ENCODE data around the gene IRAG1.

IRAG1 gene

DNA sequence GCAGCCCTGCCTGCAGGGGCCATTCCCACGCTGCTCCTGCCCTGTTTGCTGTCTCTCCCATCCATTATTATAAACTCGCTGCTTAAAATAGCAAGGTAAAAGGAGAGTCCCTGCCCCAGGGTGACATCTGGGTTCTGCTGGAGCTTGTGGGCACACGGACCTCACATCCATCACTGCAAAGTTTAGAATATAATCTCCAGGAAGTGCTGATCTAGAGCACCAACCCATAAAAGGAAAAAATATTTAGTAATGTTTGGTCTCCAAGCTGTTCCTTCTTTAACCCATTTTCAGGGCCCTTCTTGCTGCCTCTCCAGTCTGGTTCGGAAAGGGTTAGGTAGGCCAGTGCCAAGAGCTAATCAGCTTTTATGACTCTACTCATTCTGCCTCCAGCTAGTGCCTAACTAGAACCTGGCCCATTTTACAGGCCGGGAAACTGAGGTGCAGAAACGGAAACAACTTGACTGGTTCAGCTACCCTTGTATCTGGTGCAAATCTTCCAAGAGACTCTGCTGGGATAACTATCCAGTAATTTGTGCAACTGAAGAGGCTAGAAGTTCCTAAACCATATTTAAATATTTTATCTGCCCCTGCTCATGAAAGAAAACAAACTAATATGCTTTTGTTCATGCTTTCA lies 37.5 kb downstream of the IRAG1 start:
- Histone ChIP-seq H3K27me3 (ENCODE audit: insufficient read depth, low read length) (no peaks in the 10 kb centered on the region), H2AFZ (ENCODE audit: low read depth, low read length) (no peak overlapping the region), H3K9me3 (ENCODE audit: low read length) (no peaks in the 10 kb centered on the region), H3K36me3 (ENCODE audit: insufficient read depth, low read length) (no peaks in the 10 kb centered on the region), H3K4me1 (ENCODE audit: insufficient read depth, low read length) (peaks cover 21% of the 10 kb centered on the region), H3K4me3 (ENCODE audit: low read length) (no peak overlapping the region)

DNA sequence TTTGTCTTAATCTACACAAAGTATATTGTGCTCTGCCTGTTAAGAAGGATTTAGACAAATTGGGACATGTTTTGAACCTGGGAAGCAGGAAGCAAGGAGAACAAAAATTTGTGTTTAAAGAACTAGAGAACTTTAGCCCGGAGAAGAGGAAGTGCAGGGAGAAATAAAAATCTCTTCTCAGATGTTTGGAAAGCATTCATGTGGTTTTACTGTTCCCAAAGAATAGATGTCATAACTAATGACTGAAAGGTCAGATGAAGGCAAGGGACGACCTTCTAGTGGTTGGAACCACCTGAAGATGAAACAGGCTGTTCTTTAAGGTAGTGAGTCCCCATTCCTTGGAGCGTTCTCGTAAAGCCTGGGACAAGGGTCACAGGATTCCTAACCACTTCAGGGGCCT lies 38.3 kb downstream of the IRAG1 start:
- H3K9me3 ChIP-seq (ENCODE audit: low read length), result no peaks in the 10 kb centered on the region
- no peak overlapping the region for H2AFZ ChIP-seq (ENCODE audit: low read depth, low read length)
- H3K36me3 ChIP-seq (ENCODE audit: insufficient read depth, low read length), result no peaks in the 10 kb centered on the region
- no peak overlapping the region for H3K4me3 ChIP-seq (ENCODE audit: low read length)
- no peaks in the 10 kb centered on the region for H3K27me3 ChIP-seq (ENCODE audit: insufficient read depth, low read length)
- H3K4me1 ChIP-seq (ENCODE audit: insufficient read depth, low read length), result peaks cover 22% of the 10 kb centered on the region

DNA sequence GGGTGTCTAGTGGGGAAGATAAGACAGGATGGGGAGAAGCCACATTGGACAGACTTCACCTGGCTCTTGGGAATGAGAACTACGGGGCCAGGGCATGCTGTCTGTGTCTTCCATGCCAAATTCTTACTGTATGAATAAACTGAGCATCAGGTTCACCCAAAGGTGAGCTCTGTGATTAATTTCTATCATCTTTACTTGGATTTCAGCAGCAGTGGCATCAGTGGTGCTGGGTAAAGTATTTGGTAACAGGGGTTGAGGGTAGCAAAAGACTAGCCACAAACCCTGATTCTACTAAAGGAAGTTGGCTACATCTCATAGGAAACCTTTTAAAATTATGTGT lies 38.8 kb downstream of the IRAG1 start:
- Histone ChIP-seq H3K4me3 (ENCODE audit: low read length) (no peak overlapping the region), H3K4me1 (ENCODE audit: insufficient read depth, low read length) (peaks cover 21% of the 10 kb centered on the region)

DNA sequence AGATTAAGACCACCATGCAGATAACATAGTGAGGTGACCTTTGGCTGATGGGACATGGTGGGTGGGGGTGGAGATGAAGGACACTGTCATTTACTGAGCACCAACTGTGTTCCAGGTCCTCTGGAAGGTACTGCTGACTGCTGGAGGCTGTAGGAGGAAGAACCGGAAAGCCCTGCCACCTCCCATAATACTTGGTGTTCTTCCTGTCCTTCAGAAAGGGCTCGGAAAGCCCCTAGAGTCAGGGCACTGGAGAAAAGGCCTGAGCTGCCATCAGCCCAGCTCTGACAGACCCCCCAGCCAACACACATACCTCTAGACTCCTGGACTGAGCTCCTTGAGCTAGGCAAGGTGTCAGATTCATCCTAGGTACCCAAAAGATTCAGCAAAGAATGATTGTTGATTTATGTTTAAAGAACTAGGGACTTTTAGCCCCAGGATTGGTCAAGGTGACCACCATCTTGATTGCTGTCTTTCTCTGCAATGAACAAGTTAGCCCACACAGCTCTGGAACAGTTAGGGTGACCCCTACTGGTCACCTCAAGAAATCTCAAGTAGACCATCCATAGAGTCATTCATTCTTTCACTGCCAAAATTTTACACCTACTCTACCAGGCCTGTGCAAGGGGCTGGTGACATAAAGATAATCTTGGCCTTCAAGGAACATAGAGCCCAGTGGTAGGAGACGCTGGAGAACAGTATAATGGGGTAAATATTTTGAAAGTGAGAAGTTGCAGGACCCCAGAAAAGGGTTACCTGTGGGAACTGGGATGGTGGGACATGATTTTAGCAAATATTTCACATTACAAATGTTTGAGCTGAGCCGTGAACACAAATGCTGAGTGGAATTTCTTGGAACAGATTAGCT lies 39.4 kb downstream of the IRAG1 start:
- no peaks in the 10 kb centered on the region for H3K9me3 ChIP-seq (ENCODE audit: low read length)
- peak overlapping the region; percentile 23 for H2AFZ ChIP-seq (ENCODE audit: low read depth, low read length)
- no peaks in the 10 kb centered on the region for H3K27me3 ChIP-seq (ENCODE audit: insufficient read depth, low read length)
- H3K4me3 ChIP-seq (ENCODE audit: low read length), result no peak overlapping the region
- H3K36me3 ChIP-seq (ENCODE audit: insufficient read depth, low read length), result no peaks in the 10 kb centered on the region
- H3K4me1 ChIP-seq (ENCODE audit: insufficient read depth, low read length), result peaks cover 18% of the 10 kb centered on the region

More for the DNA sequence above, 38.8 kb downstream of the IRAG1 start:
- no peaks in the 10 kb centered on the region for H3K9me3 ChIP-seq (ENCODE audit: low read length)
- no peak overlapping the region for H2AFZ ChIP-seq (ENCODE audit: low read depth, low read length)
- no peaks in the 10 kb centered on the region for H3K36me3 ChIP-seq (ENCODE audit: insufficient read depth, low read length)
- H3K27me3 ChIP-seq (ENCODE audit: insufficient read depth, low read length), result no peaks in the 10 kb centered on the region

DNA sequence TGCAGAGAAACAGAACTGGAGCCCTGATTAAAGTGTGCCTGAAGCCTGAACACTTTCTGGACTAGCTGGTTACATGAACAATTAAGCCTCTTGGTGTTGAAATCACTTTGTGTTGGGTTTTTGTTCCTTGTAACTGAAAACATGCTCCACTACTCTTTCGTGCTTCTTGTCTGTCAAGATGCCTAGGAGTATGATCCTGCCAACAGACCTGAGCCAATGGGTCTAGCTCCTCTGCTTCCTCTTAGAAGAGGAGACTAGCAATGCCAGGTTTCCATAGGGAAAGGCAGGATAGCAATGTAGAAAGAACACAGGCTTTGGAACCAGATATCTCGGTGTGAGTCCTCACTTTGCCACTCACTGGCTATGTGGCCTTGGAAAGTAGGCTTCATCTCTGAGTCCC lies 40.3 kb downstream of the IRAG1 start:
- Histone ChIP-seq H3K4me1 (ENCODE audit: insufficient read depth, low read length) (peaks cover 13% of the 10 kb centered on the region), H3K9me3 (ENCODE audit: low read length) (no peaks in the 10 kb centered on the region), H2AFZ (ENCODE audit: low read depth, low read length) (no peak overlapping the region), H3K36me3 (ENCODE audit: insufficient read depth, low read length) (no peaks in the 10 kb centered on the region), H3K27me3 (ENCODE audit: insufficient read depth, low read length) (no peaks in the 10 kb centered on the region), H3K4me3 (ENCODE audit: low read length) (no peak overlapping the region)

DNA sequence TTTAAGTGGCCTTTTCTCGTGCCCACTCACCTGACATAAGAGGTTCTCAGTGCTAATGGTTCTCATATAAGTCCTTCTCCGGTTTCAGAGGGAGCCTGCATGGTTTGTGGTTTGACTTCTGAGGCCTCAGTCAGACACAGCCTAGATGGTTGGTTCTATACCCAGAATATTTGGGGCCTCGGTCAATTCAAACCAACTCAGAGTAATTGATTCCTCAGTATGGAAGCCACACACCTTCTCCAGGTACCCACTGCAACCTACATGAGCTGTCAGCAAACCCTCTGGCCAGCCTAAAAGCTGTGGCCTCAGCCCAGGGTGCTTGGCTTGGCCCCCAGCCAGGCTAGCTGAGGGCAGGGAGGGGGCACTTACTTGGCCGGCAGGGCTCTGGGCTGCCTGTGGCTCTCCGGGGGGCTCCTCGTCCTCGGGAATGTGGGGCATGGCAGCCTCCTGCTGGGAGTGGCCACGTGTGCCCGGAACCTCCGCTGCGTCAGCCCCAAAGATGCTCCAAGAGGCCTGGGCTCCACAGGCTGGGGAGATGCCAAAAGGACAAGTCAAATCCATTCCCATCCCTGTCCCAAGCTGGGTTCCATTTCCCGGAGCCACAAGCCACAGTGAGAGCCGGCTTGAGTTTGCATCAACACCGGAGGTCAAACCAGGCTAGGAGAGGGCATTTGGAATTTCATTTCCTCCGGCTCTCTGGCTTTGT lies 41.7 kb downstream of the IRAG1 start:
- no peaks in the 10 kb centered on the region for H3K9me3 ChIP-seq (ENCODE audit: low read length)
- no peak overlapping the region for H3K4me3 ChIP-seq (ENCODE audit: low read length)
- no peaks in the 10 kb centered on the region for H3K27me3 ChIP-seq (ENCODE audit: insufficient read depth, low read length)
- H3K36me3 ChIP-seq (ENCODE audit: insufficient read depth, low read length), result no peaks in the 10 kb centered on the region
- no peak overlapping the region for H2AFZ ChIP-seq (ENCODE audit: low read depth, low read length)
- peaks cover 1% of the 10 kb centered on the region for H3K4me1 ChIP-seq (ENCODE audit: insufficient read depth, low read length)

DNA sequence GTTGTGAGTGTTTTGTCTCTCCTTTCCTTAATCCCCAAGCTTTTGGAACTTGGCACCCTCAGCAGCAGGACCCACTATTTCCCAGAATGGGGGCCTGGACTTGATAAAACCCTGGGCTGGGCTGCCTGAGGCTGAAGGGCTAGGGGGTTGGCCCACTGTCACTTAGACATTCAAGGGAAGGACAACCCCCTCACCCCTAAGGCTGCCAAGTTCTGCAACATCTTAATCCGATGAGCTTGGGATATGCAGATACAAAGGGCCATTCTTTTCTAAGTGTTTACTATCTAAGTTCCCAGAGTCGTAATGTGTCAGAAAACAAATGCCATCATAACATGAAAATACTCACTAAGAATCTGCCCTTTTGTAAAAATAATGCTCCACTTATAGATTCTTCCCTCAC lies 42.9 kb downstream of the IRAG1 start:
- H3K9me3 ChIP-seq (ENCODE audit: low read length), result no peaks in the 10 kb centered on the region
- H3K27me3 ChIP-seq (ENCODE audit: insufficient read depth, low read length), result no peaks in the 10 kb centered on the region
- H3K4me1 ChIP-seq (ENCODE audit: insufficient read depth, low read length), result peaks cover 1% of the 10 kb centered on the region
- H3K4me3 ChIP-seq (ENCODE audit: low read length), result no peak overlapping the region
- no peak overlapping the region for H2AFZ ChIP-seq (ENCODE audit: low read depth, low read length)
- no peaks in the 10 kb centered on the region for H3K36me3 ChIP-seq (ENCODE audit: insufficient read depth, low read length)

DNA sequence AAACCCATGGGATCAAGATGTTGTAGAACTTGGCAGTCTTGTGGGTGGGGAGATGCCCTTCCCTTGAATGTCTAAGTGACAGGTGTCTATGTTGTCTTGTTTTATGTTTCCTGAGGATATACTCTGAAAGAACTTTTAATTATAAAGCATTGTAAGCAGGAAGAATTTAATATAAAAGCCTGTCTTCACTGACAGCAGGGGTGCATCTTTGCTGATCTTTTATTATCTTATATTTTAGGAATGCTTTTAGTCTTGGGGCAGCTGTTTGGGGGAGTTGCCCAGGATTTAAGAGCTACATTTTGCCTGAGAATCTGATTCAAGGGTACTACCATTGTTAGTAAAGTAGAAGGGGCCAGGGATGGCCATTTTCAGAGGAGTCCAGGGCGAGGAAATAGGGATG lies 43.4 kb downstream of the IRAG1 start:
- H3K27me3 ChIP-seq (ENCODE audit: insufficient read depth, low read length), result no peaks in the 10 kb centered on the region
- peaks cover 1% of the 10 kb centered on the region for H3K4me1 ChIP-seq (ENCODE audit: insufficient read depth, low read length)
- H3K36me3 ChIP-seq (ENCODE audit: insufficient read depth, low read length), result no peaks in the 10 kb centered on the region
- no peak overlapping the region for H3K4me3 ChIP-seq (ENCODE audit: low read length)
- no peak overlapping the region for H2AFZ ChIP-seq (ENCODE audit: low read depth, low read length)
- no peaks in the 10 kb centered on the region for H3K9me3 ChIP-seq (ENCODE audit: low read length)

DNA sequence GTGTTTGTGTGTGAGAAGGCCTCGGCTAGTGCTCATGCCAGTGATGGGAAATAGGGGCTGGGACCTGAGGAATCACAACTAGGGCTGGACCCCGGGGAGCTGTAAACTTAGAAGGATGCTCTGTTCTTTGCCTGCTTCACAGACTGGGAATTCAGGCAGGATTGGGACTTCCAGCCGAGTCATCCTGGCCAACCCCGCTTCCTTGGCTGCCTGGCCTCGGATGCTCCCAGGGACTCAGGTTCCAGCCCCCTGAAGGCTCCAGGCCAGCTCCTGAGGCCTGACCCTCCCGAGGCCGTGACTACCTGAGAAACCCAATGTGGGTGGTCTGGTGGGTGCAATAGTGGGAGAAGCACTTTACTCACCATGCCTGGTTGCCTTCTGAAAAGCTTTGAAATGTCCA lies 44.7 kb downstream of the IRAG1 start:
- Histone ChIP-seq H3K36me3 (ENCODE audit: insufficient read depth, low read length) (no peaks in the 10 kb centered on the region), H3K9me3 (ENCODE audit: low read length) (no peaks in the 10 kb centered on the region)

DNA sequence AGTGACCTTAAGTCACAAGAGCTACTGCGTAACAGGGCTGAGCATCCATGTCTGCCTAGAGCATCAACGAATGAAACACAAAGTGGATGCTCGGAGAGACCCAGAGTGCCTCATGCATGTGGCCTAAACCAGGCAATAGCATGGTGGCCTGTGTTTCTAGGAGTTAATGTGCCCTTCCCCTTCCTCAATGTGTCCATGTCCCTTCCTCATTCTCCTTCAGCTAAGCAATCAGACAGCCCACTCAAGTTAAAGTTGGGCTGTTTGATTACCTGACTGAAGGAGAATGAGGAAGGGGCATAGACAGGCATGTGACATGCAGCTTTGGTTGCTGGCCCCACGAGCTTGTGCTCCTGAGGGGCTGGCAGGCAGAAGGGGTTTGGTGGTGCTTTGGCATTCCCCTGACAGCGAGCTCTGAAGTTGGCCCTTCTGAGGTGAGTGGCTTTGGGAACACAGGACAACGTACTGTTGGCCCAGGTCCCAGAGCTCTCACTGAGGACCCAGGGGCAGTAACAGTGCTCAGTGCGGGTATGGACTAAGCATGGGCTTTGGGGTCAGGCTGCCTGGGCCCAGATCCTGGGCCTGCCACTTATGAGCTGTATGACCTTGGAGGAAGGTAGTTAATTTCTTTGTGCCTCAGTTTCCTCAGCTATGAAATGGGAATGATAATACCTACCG lies 46.7 kb downstream of the IRAG1 start:
- Histone ChIP-seq H3K9me3 (ENCODE audit: low read length) (no peaks in the 10 kb centered on the region), H3K4me1 (ENCODE audit: insufficient read depth, low read length) (peaks cover 1% of the 10 kb centered on the region), H3K4me3 (ENCODE audit: low read length) (no peak overlapping the region), H3K27me3 (ENCODE audit: insufficient read depth, low read length) (no peaks in the 10 kb centered on the region), H2AFZ (ENCODE audit: low read depth, low read length) (no peak overlapping the region), H3K36me3 (ENCODE audit: insufficient read depth, low read length) (no peaks in the 10 kb centered on the region)

More for the DNA sequence above, 44.7 kb downstream of the IRAG1 start:
- Histone ChIP-seq H3K27me3 (ENCODE audit: insufficient read depth, low read length) (no peaks in the 10 kb centered on the region), H3K4me1 (ENCODE audit: insufficient read depth, low read length) (peaks cover 1% of the 10 kb centered on the region), H2AFZ (ENCODE audit: low read depth, low read length) (no peak overlapping the region), H3K4me3 (ENCODE audit: low read length) (no peak overlapping the region)

DNA sequence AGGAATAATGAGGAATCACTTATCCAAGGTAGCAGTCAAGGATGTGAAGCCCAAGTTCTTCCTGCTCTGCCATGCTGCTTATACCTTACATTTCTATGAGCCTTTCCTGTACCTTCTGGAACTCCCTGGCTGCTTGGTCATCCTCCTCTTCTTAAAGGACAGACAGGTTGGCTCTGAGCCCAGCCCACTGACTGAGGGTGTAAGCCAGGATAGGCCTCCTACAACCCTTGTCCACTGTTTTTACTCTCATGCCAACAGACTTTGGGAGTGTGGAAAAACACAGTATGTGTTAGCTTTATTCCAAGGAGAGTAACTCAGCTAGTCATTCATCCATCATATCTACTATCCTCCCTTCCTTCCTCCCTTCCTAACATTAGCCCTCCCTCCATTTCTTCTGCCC lies 47.5 kb downstream of the IRAG1 start:
- no peaks in the 10 kb centered on the region for H3K9me3 ChIP-seq (ENCODE audit: low read length)
- H3K4me3 ChIP-seq (ENCODE audit: low read length), result no peak overlapping the region
- H2AFZ ChIP-seq (ENCODE audit: low read depth, low read length), result no peak overlapping the region
- no peaks in the 10 kb centered on the region for H3K36me3 ChIP-seq (ENCODE audit: insufficient read depth, low read length)
- no peaks in the 10 kb centered on the region for H3K27me3 ChIP-seq (ENCODE audit: insufficient read depth, low read length)
- peaks cover 1% of the 10 kb centered on the region for H3K4me1 ChIP-seq (ENCODE audit: insufficient read depth, low read length)

DNA sequence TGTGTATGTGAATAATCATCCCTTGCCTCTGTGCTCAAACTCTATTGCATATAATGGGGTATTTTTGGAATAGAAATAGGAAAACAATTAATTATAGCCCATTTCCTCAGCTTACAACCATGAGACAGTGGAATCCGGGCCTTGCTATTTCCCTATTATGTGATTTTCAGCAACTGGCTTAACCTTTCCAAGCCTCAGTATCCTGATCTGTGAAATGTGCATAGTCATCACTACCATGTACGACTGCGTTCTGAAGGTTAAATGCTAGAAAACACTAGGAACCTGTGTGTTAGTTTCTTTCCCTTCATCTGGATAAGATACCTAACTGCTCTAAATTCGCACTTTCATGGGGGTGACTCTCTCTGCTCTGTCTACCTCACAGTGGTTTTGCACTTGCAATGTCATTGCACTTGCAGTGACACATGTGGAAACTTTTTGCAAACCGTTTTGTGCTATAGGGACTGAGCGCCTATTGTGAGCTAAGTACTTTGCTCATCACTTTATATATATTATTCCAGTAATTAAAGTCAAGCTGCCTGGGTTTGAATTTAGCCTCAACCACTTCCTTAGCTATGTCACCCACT lies 48.3 kb downstream of the IRAG1 start:
- Histone ChIP-seq H3K4me1 (ENCODE audit: insufficient read depth, low read length) (peaks cover 3% of the 10 kb centered on the region), H2AFZ (ENCODE audit: low read depth, low read length) (no peak overlapping the region), H3K9me3 (ENCODE audit: low read length) (no peaks in the 10 kb centered on the region), H3K4me3 (ENCODE audit: low read length) (no peak overlapping the region), H3K27me3 (ENCODE audit: insufficient read depth, low read length) (no peaks in the 10 kb centered on the region), H3K36me3 (ENCODE audit: insufficient read depth, low read length) (no peaks in the 10 kb centered on the region)

Measured in neuron (in vitro differentiated cells).